GM18526 (cell line): Measurements from ENCODE around the gene CREBBP.

Experiments
- POLR2A ChIP-seq: IDR thresholded peaks from 3 replicates; pipeline ENCODE4 v1.6.1; 2011; ENCODE audit not compliant: insufficient read length; ENCODE audit errors: extremely low read depth

The CREBBP gene

DNA sequence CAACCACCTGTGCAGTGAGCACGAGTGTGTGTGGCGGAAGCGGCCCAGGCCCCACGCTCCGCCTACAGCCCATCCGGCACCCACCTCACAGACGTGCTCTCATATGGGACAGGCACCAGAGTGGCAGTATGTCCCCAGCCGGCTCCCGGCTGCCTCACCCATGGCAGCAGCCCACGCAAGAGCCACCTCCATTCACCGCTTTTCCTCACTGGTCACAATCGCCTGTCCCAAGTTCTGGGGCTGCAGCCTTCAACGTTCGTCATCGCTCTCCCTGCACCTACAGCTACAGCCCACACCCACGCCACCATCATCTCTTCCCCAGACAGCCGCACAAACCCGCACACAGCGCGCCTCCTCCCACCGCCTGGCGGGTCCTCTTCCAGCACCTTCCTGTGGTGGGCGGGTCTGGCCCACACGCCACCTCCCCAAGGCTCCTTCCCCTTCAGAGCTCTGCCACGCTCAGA lies 145.7 kb downstream of the CREBBP start:
- TF ChIP-seq POLR2A, result no peak

- TF ChIP-seq POLR2A, result no peak
Measured at GRCh38 chr16:3734084-3734757, 146.3 kb downstream of the CREBBP start.

DNA sequence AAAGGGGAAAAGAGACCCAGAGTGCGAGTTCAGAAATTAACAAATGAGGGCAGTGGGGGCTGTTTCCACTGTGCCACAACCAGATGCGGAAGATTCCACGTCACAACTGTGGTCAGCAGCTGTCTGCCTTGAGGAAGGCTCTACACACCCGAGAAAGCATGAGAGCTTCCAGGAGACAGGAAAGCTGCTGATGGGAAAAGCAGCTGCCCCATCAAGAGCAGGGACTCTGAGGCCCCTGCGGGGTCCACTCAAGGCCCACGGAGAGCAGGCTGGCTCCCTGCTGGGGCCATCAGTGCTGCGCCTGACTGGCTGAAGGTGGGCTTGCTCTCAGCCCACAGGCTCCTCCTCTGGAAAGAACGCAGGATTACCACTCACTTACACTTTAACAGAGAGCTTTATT lies 148.3 kb downstream of the CREBBP start:
- no peak for TF ChIP-seq POLR2A

DNA sequence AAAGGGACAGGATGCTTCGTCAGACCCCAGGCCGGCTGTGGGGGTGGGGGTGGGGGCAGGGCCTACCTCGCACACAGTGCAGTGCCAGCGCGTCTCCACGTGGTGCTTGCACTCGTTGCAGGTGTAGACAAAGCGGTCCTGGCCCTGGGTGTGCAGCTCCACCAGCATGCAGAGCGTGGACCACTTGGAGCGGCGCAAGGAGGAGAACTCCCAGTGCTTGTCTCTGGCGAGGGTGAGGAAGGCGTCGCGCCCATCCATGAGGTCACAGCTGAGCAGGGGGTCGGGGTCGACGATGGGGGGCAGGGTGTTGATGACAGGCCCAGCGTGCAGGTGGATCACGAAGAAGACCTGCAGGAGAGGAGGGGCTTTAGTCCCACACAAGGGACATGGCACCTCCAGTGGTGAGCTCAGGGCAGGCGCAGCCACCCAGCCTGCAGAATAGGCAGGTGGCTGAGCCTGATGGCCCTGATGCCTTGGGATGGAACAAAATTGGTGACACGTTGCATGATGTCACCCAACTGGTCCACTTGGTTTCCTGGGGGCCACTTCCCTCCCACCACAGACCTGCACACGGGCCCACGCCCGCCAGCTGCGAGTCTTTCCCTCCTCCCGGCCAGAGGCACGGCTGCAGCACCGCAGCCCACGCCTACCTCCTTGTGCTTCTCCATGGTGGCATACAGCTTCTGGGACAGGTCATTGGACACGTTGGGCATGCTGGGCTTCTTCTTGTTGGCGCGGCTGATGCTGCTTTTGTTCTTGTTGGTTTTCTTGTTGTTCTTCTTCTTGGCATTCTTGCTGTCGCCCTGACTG lies 149.2 kb downstream of the CREBBP start:
- TF ChIP-seq POLR2A, result no peak

GRCh38 chr16:3730161-3731125 lies 150.1 kb downstream of the CREBBP start:
- TF ChIP-seq POLR2A, result no peak

- TF ChIP-seq POLR2A, result no peak
Measured at GRCh38 chr16:3729161-3730112, 151.1 kb downstream of the CREBBP start.

DNA sequence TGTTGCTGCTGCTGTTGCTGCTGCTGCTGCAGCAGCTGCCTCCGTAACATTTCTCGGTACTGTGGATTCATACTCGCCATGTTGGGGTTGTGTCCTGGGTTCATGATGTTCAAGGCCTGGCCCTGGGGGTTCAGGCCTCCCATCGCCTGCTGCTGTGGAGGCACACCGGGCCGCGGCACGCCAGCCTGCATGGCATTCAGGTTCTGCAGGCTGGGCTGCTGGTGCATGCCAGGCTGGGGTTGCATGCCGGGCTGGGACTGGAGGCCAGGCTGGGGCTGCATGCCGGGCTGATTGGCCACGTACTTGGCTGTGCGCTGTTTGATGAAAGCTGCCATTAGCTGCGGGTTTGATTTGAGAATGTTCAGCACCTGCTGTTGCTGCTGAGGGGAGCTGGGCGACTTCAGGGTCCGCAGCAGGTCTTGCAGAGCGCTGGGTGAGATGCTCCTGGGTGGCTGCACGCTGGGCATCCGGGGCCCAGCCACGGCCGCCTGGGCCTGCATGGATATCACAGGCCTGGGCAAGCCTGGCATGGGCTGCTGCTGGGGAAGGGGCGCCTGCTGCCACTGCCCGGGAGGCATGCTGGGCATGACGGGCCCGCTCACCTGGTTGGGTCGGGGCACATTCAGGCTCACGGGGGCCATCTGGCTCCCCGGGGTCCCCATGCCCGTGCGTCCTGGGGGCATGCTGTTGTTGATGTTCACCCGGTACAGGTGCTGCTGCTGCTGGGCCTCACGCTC lies 151.9 kb downstream of the CREBBP start:
- TF ChIP-seq POLR2A, result no peak

DNA sequence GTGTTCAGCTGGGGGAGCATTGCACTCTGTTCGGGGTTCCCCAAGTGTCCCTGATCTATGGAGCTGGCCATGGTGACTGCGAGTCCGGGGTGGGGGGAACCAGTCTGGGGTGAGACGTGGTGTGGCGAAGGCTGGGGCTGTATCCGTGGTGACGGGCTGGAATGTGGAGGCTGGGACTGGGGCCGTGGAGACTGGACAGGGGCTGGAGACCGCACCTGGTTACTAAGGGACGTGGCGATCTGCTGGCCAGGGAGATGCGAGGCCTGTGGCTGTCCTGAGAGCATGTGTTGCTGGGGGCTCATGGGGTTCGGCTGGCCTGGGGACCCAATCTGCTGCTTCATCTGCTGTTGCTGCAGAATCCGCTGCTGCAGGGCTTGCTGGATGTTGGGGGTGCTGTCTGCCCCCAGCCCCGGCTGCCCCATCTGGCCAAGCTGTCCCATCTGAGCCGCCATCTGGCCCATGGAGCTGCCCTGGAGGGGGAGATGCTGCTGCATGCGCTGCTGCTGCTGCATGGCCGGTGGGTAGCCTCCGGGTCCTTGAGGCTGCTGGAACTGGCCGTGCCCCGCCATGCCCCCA lies 152.6 kb downstream of the CREBBP start:
- no peak for TF ChIP-seq POLR2A

- TF ChIP-seq POLR2A, result no peak
Measured at GRCh38 chr16:3726021-3726687, 154.4 kb downstream of the CREBBP start.

DNA sequence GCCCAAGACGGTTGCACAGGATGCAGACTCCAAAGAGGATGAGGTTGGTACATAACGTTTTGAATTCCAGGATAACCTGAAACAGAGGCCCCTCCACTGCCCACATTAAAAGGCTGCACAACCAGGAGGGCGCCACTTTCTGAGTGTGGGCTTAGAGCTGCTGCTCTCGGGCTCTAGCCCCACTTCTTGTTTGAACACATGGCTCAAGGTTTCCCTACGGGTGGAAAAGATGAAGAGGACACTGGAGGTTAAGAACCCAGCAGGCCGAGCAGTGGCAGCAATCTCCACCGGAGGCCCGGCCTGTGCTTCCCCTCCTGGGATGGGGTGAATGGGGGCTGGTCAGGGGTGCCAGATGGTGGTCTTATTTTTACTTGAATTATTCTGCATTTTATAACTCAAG lies 155.2 kb downstream of the CREBBP start:
- no peak for TF ChIP-seq POLR2A

- no peak for TF ChIP-seq POLR2A
Measured at GRCh38 chr16:3722508-3722907, 158.0 kb downstream of the CREBBP start.

GRCh38 chr16:3720418-3720817 lies 160.1 kb downstream of the CREBBP start:
- no peak for TF ChIP-seq POLR2A

DNA sequence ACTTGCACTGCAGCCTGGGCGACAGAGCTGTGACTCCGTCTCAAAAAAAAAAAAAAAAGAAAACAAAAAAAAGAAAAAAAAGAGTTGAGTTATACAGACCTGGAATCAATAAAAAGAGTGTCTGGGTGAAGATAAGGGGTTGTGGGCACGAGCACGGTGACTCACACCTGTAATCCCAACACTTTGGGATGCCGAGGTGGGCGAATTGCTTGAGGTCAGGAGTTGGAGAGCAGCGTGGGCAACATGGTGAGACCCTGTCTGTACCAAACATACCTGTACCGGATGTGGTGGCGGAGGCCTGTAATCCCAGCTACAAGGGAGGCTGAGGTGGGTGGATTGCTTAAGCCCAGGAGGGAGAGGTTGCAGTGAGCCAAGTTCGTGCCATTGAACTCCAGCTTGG lies 161.9 kb downstream of the CREBBP start:
- TF ChIP-seq POLR2A, result no peak
